Astrocyte (in vitro differentiated cells and primary cell): ENCODE results near the gene ISLR2.
"Not testable (repeated sequence)": the region's sequence is repeated elsewhere in the genome, so short reads cannot be mapped to it uniquely, and the experiment has no call there.

Experiments used
- EZH2 ChIP-seq: IDR thresholded peaks from 2 replicates; pipeline ENCODE4 v1.6.1; 2012; ENCODE audit warnings: mild to moderate bottlenecking, low read length, inconsistent platforms; ENCODE audit not compliant: insufficient read depth
- TF ChIP-seq, protein P1 (sequence below): IDR thresholded peaks from 2 replicates; pipeline ENCODE4 v1.5.1; 2011; ENCODE audit warnings: low read depth, mild to moderate bottlenecking, inconsistent platforms, low read length, moderate library complexity; ENCODE audit not compliant: insufficient read depth

DNA sequence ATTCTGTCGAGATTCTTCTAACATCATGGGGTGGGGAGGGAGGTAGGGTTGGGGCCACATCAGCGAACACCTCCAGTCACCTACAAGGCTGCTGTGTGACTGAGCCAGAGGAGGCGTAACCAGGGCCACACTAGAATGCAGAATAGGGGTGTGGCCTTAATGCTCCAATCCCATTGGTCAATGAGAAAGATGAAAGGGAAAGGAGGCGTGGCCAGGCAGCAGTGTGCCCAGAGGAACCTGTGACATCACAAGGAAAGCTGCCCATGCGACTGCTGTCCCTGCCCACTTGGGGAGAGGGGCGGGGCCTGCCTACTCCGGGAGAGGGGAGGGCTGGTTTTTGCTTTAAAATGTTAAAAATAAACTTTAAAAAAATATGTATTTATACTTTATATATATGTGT lies 47.9 kb upstream of the ISLR2 start, which contains the start of gene GOLGA6A:
- TF ChIP-seq, protein P1, sequence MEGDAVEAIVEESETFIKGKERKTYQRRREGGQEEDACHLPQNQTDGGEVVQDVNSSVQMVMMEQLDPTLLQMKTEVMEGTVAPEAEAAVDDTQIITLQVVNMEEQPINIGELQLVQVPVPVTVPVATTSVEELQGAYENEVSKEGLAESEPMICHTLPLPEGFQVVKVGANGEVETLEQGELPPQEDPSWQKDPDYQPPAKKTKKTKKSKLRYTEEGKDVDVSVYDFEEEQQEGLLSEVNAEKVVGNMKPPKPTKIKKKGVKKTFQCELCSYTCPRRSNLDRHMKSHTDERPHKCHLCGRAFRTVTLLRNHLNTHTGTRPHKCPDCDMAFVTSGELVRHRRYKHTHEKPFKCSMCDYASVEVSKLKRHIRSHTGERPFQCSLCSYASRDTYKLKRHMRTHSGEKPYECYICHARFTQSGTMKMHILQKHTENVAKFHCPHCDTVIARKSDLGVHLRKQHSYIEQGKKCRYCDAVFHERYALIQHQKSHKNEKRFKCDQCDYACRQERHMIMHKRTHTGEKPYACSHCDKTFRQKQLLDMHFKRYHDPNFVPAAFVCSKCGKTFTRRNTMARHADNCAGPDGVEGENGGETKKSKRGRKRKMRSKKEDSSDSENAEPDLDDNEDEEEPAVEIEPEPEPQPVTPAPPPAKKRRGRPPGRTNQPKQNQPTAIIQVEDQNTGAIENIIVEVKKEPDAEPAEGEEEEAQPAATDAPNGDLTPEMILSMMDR: not testable (repeated sequence)
- TF ChIP-seq EZH2: not testable (repeated sequence)
